ENCODE data around the gene UBE2H.

DNA sequence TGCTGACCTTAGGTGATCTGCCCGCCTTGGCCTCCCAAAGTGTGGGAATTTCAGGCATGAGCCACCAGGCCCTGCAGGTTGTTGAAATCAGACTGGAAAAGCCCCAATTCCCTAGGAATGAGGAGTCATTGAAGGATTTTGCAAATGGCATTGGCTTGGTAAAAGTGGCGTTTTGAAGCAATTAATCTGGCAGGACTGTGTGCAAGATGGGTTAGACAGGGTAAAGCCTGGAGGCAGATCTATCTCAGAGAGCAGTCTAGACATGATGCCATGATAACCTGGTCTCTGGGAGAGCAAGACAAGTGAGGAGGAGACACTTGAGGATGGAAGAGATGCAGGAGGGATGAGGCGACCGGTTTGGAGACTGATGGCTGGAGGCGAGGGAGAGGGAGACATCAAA is 45.7 kb upstream of the UBE2H start:
- TF ChIP-seq, protein P1, sequence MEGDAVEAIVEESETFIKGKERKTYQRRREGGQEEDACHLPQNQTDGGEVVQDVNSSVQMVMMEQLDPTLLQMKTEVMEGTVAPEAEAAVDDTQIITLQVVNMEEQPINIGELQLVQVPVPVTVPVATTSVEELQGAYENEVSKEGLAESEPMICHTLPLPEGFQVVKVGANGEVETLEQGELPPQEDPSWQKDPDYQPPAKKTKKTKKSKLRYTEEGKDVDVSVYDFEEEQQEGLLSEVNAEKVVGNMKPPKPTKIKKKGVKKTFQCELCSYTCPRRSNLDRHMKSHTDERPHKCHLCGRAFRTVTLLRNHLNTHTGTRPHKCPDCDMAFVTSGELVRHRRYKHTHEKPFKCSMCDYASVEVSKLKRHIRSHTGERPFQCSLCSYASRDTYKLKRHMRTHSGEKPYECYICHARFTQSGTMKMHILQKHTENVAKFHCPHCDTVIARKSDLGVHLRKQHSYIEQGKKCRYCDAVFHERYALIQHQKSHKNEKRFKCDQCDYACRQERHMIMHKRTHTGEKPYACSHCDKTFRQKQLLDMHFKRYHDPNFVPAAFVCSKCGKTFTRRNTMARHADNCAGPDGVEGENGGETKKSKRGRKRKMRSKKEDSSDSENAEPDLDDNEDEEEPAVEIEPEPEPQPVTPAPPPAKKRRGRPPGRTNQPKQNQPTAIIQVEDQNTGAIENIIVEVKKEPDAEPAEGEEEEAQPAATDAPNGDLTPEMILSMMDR (IDR thresholded peaks at IDR 0.05; ENCODE audit: insufficient read depth, low read length, poor library complexity, severe bottlenecking): no peak
- no peak for TF ChIP-seq EZH2phosphoT487 (conservative IDR thresholded peaks at IDR 0.05; ENCODE audit: low read length)
